Iris pigment epithelial cell (primary cell): Measurements from ENCODE around the gene CHD9.

Experiments used
- DNase-seq: peaks from one replicate; pipeline ENCODE4 v3.0.0-alpha.2; 2011; ENCODE audit warnings: low read depth

The CHD9 gene

GRCh38 chr16:53372992-53373871, 318.4 kb downstream of the CHD9 start:
- DNase-seq: no peak

- no peak for DNase-seq
These were observed 320.0 kb downstream of the CHD9 start for GRCh38 chr16:53374800-53375199.

- no peak for DNase-seq
These were observed 323.3 kb downstream of the CHD9 start for GRCh38 chr16:53378138-53378537.
